Measurements from ENCODE around the gene DDX10.

DNA sequence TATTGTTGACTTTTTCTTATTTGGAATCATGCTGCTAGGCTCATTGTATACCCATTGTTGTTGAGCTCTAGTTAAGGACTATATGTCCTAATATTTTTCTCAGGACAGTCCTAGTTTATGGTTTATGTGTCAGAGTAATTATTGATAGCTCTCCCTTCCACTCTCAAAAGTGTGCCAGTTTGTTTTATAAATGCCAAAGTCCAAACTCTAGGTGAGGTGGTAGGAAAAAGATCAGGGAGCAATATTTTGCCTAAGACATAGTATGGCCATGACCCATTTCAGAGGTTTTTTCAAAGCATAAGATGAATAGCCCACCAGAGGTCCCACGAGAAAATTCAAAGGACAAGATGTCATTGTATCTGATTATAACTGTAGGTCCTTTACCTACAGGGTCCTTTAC lies 20.9 kb upstream of the DDX10 start:
- TF ChIP-seq POLR2A (IDR thresholded peaks at IDR 0.05): no peak
- TF ChIP-seq, protein P1, sequence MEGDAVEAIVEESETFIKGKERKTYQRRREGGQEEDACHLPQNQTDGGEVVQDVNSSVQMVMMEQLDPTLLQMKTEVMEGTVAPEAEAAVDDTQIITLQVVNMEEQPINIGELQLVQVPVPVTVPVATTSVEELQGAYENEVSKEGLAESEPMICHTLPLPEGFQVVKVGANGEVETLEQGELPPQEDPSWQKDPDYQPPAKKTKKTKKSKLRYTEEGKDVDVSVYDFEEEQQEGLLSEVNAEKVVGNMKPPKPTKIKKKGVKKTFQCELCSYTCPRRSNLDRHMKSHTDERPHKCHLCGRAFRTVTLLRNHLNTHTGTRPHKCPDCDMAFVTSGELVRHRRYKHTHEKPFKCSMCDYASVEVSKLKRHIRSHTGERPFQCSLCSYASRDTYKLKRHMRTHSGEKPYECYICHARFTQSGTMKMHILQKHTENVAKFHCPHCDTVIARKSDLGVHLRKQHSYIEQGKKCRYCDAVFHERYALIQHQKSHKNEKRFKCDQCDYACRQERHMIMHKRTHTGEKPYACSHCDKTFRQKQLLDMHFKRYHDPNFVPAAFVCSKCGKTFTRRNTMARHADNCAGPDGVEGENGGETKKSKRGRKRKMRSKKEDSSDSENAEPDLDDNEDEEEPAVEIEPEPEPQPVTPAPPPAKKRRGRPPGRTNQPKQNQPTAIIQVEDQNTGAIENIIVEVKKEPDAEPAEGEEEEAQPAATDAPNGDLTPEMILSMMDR (IDR thresholded peaks at IDR 0.05 in 8 of 11, conservative IDR thresholded peaks at IDR 0.05 in 3 of 11): no peak

Measured in spleen (tissue), 7 donors.